ENCODE measurements around the gene LDB2.

Gene LDB2

DNA sequence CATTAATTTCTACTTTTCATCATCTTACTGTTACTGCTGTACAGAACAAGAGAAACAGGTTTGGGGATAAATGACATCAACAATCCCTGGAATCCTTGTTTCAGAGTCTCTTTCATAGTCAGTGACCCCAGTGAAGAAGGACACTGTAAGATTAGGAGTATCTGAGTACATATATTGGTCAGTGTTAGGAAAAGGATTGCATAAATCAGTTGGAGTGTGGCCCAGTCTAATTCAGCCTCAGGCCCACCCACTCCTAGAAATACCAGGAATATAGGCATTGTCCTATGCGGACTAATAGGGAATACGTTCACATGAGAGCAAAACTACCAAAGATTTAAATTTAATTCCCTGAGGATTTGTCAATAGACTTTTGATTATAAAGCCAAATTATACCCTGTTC lies 237.8 kb downstream of the LDB2 start:
- no peak for DNase-seq (ENCODE audit: low read depth, low spot score)
- in situ Hi-C loops (cut with HindIII; ENCODE audit: low sequenced_read_pairs): no loop called here
- no peak overlapping the region for H3K4me3 ChIP-seq (ENCODE audit: low read depth, low read length)
- TF ChIP-seq, protein P1, sequence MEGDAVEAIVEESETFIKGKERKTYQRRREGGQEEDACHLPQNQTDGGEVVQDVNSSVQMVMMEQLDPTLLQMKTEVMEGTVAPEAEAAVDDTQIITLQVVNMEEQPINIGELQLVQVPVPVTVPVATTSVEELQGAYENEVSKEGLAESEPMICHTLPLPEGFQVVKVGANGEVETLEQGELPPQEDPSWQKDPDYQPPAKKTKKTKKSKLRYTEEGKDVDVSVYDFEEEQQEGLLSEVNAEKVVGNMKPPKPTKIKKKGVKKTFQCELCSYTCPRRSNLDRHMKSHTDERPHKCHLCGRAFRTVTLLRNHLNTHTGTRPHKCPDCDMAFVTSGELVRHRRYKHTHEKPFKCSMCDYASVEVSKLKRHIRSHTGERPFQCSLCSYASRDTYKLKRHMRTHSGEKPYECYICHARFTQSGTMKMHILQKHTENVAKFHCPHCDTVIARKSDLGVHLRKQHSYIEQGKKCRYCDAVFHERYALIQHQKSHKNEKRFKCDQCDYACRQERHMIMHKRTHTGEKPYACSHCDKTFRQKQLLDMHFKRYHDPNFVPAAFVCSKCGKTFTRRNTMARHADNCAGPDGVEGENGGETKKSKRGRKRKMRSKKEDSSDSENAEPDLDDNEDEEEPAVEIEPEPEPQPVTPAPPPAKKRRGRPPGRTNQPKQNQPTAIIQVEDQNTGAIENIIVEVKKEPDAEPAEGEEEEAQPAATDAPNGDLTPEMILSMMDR (IDR thresholded peaks at IDR 0.05; ENCODE audit: low read depth, low read length): no peak

DNA sequence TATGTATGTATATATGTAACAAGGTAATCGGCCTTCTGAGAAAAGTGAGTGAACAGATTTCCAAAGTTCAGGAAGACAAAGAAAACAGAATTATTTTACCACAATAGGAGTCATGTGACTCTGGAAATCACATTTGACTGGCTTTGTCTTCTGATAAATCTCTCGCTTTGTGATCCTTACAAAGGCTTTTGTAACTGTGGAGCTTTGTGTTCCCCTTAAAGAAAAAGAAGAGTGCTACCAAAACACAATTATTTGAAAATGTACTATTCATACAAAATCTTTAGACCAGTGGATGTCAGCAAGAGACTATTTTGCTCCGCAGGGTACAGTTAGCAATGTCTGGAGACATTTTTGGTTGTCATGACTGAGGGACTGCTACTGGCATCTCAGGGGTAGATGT lies 238.8 kb downstream of the LDB2 start:
- TF ChIP-seq, protein P1 (IDR thresholded peaks at IDR 0.05; ENCODE audit: low read depth, low read length): no peak
- DNase-seq (ENCODE audit: low read depth, low spot score): no peak
- no peak overlapping the region for H3K4me3 ChIP-seq (ENCODE audit: low read depth, low read length)
- in situ Hi-C loops (cut with HindIII; ENCODE audit: low sequenced_read_pairs): no loop called here

DNA sequence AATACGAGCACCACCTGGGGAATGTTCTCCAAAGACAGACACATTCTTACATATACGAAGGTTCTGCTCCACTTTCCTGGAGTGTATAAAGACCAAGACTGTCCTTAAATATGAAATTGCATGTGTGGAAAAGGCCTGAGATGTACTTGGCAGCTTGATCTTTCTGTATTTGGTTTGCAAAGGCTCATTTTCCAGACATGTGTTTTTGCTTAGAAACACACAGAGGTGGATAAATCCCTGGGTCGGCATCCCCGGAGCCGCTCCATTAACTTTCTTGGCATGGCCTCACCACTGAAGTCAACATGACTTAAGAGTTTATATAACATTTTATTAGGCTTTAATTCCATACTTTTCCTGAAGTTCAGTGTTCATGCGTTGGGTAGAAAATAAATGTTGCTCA lies 239.4 kb downstream of the LDB2 start:
- in situ Hi-C loops (cut with HindIII; ENCODE audit: low sequenced_read_pairs): no loop called here
- no peak for DNase-seq (ENCODE audit: low read depth, low spot score)
- TF ChIP-seq, protein P1 (IDR thresholded peaks at IDR 0.05; ENCODE audit: low read depth, low read length): no peak
- H3K4me3 ChIP-seq (ENCODE audit: low read depth, low read length): no peak overlapping the region

DNA sequence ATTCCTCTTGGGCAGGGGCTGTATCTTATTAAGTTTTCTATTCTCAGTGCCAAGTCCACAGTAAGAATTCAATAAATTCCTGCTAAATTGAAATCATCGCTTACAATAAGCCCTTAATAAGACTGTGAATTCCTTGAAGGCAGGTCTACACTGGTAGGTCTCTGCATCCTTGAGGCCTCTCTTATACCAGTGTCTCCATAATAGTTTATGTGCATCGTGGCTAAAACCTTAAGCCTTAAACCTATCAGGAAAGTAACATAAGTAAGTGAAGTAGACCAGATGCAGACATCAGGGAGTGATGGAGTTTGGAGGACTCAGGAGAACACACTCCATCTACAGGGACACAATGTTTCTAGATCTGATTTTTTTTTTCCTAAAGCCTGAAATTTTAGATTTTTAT lies 240.3 kb downstream of the LDB2 start:
- TF ChIP-seq, protein P1 (IDR thresholded peaks at IDR 0.05; ENCODE audit: low read depth, low read length): no peak
- DNase-seq (ENCODE audit: low read depth, low spot score): no peak
- H3K4me3 ChIP-seq (ENCODE audit: low read depth, low read length): no peak overlapping the region
- in situ Hi-C loops (cut with HindIII; ENCODE audit: low sequenced_read_pairs): no loop called here

DNA sequence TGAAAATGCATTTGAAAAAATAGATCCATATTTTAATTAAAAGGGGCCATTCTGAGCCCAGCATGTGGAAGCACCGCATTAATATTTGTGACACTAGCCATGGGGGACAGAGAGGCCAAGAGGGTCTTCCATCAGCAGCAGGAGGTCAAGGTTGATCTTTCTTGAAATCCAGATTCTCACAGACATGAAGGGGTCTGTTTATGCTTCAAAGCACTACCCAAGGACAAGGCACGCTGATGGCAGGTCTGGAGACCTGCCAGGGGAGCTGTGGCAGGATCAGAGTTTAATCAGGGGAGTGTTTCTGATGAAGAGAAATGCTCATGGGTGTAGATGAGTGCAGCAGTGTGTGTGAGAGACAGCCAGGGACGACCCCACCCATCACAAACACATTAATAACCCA lies 243.3 kb downstream of the LDB2 start:
- in situ Hi-C loops (cut with HindIII; ENCODE audit: low sequenced_read_pairs): no loop called here
- TF ChIP-seq, protein P1 (IDR thresholded peaks at IDR 0.05; ENCODE audit: low read depth, low read length): no peak
- no peak for DNase-seq (ENCODE audit: low read depth, low spot score)

DNA sequence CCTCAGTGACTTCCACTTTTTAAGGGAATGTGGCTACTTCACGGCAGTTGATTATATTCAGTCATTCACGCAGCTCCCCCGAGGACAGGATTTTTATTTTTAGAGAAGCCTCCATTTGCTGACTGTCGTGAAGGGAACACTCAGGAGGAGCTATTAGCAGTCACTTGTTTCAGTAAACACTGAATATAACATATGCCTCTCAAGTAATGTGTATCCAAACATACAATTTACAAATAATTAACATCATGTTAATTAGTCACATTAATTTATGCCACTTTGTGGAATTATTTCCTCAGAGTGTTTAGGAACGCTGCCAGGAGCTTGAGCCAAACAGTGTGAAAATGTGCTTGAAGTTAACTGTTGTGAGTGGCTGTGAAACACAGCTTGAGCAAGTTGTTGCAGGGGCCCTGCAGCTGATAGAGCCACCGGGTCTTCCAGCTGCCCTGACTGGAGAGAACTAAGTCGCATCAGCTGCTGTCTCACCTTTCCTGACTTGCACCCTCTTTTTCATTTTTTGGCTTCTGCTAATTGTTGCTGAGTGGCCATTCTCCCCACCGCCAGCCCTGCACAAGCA lies 245.6 kb downstream of the LDB2 start:
- DNase-seq (ENCODE audit: low read depth, low spot score): no peak
- H3K4me3 ChIP-seq (ENCODE audit: low read depth, low read length): no peak overlapping the region
- TF ChIP-seq, protein P1 (IDR thresholded peaks at IDR 0.05; ENCODE audit: low read depth, low read length): no peak
- in situ Hi-C loops (cut with HindIII; ENCODE audit: low sequenced_read_pairs): no loop called here

More for the DNA sequence above, 243.3 kb downstream of the LDB2 start:
- H3K4me3 ChIP-seq (ENCODE audit: low read depth, low read length): no peak overlapping the region

DNA sequence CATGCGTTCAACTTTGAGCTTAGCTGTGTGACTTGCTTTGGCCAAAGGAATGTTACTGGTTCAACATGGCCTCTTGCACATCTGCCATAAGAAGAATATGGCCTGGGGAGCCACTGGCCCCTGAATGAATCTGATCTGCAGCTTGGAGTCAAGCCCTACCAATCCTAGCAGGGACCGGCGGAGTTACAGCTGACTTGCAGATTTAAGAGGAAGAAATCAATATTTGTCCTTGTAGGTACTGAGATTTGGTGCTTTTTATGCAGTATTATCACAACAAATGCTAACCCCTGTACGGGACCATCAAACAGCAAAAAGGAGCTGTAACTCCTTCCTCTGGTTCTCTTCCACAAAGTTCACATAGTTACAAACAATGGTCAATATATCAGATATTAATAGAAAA lies 252.0 kb downstream of the LDB2 start:
- TF ChIP-seq, protein P1 (IDR thresholded peaks at IDR 0.05; ENCODE audit: low read depth, low read length): no peak
- H3K4me3 ChIP-seq (ENCODE audit: low read depth, low read length): no peak overlapping the region
- no peak for DNase-seq (ENCODE audit: low read depth, low spot score)
- in situ Hi-C loops (cut with HindIII; ENCODE audit: low sequenced_read_pairs): no loop called here
